Smooth muscle cell (in vitro differentiated cells): ENCODE measurements around the gene PTCSC3. TPM values are rescaled to one million over a fixed set of nuclear protein-coding genes. Genes with fewer than 3 reads are reported as not detected.

Source experiments
- DNase-seq: peaks from one replicate; lab custom pipeline; 2025; ENCODE audit not compliant: unreplicated experiment; lab: John Stamatoyannopoulos, UW
- H2AFZ ChIP-seq: fragments of 200-600 bp; sonication (generic); 2 replicates; pipeline ENCODE4 v1.6.0; 2016; ENCODE audit warnings: antibody characterized with exemption, low read depth, mild to moderate bottlenecking
- H3F3A ChIP-seq: fragments of 200-600 bp; sonication (generic); 2 replicates; pipeline ENCODE4 v1.6.0; 2017; ENCODE audit warnings: antibody characterized with exemption, low read depth
- H3K27ac ChIP-seq: fragments of 200-600 bp; sonication (generic); 2 replicates; pipeline ENCODE4 v1.5.1; 2016; ENCODE audit warnings: low read depth, mild to moderate bottlenecking
- H3K27me3 ChIP-seq: fragments of 200-600 bp; sonication (generic); 2 replicates; pipeline ENCODE4 v1.6.1; 2016; ENCODE audit warnings: low read depth, mild to moderate bottlenecking
- H3K36me3 ChIP-seq: fragments of 200-600 bp; sonication (generic); 2 replicates; pipeline ENCODE4 v1.5.1; 2016; ENCODE audit warnings: low read depth
- H3K4me1 ChIP-seq: fragments of 200-600 bp; sonication (generic); 2 replicates; pipeline ENCODE4 v1.5.1; 2016; ENCODE audit warnings: low read depth
- H3K4me2 ChIP-seq: fragments of 200-600 bp; sonication (generic); 2 replicates; pipeline ENCODE4 v1.6.0; 2016; ENCODE audit warnings: mild to moderate bottlenecking
- H3K4me3 ChIP-seq: fragments of 200-600 bp; sonication (generic); 2 replicates; pipeline ENCODE4 v1.5.1; 2016; ENCODE audit warnings: mild to moderate bottlenecking
- H3K79me2 ChIP-seq: fragments of 200-600 bp; sonication (generic); 2 replicates; pipeline ENCODE4 v1.6.0; 2016; ENCODE audit warnings: low read depth, mild to moderate bottlenecking
- H3K9ac ChIP-seq: fragments of 200-600 bp; sonication (generic); 2 replicates; pipeline ENCODE4 v1.6.0; 2016; ENCODE audit warnings: low read depth
- H3K9me3 ChIP-seq: fragments of 200-600 bp; sonication (generic); replicated peaks from 2 replicates; pipeline ENCODE4 v1.5.1; 2016; ENCODE audit warnings: low read depth
- H4K20me1 ChIP-seq: fragments of 200-600 bp; sonication (generic); 2 replicates; pipeline ENCODE4 v1.6.0; 2016; ENCODE audit warnings: low read depth
- CTCF ChIP-seq: fragments of 200-600 bp; sonication (generic); IDR thresholded peaks from 2 replicates; pipeline ENCODE4 v1.5.1; 2017; ENCODE audit warnings: borderline replicate concordance, mild to moderate bottlenecking, antibody characterized with exemption; ENCODE audit not compliant: insufficient read depth, poor library complexity, severe bottlenecking
- WGBS: methylation state at CpG from one replicate; pipeline ENCODE4 v1.1.7; 2016; ENCODE audit warnings: low lambda C conversion rate; 5-methylcytosine and 5-hydroxymethylcytosine counted together
- polyA plus RNA-seq: library from polyadenylated mRNA; unstranded; fragments of >200 nt; fragmentation: Nextera tagmentation; extraction: Ambion mirVana; gene quantifications from 2 replicates; pipeline ENCODE4 v1.2.1, GENCODE V29; 2016
- total RNA-seq: library from RNA; depleted of rRNA; stranded (reverse); fragments of >200 nt; gene quantifications from 2 replicates; pipeline ENCODE4 v1.2.3, GENCODE V29; 2014

The PTCSC3 gene
- total RNA-seq (not detected in 2 replicates), polyA plus RNA-seq (not detected in 2 replicates)

DNA sequence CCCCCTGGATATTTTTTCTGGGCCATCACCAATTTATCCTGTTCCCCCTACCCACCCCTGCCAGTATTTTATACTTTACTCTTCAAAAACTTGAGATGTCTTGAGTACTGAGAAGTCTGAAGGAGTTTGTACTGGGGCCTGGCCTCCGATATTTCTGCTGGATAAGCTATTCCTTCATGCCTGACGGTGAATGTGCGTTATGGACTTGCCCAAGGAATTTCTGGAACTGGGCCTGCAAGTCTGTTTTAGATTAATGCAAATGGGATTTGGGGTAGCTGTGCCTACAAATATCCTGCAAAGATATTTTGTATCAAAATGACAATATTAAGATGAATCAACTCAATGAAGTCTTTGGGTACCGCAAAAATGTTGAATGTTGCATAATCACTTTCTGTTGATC lies at the start of gene PTCSC3:
PTCSC3 (minus strand) TSS at position 199 of the 400 bp plus-strand sequence.
- Histone ChIP-seq H3K79me2 (no peaks in the 10 kb centered on the region), H2AFZ (no peak within 1 kb of the TSS), H3K36me3 (no peaks in the 10 kb centered on the region), H4K20me1 (no peaks in the 10 kb centered on the region), H3K4me3 (no peak within 1 kb of the TSS), H3F3A (no peaks in the 10 kb centered on the region), H3K4me1 (no peaks in the 10 kb centered on the region), H3K27ac (no peak within 1 kb of the TSS), H3K27me3 (no peaks in the 10 kb centered on the region), H3K9ac (no peak within 1 kb of the TSS), H3K4me2 (no peak within 1 kb of the TSS), H3K9me3 (no peaks in the 10 kb centered on the region)
- DNase-seq = no peak
- TF ChIP-seq CTCF = no peak
- 87% methylated on average over 4 of the region's 4 CpGs for WGBS

GRCh38 chr14:36226164-36226563 lies 49.6 kb upstream of the PTCSC3 start:
- Histone ChIP-seq H3K9ac (no peak overlapping the region), H3K27ac (no peak overlapping the region), H3K27me3 (no peaks in the 10 kb centered on the region), H3K79me2 (no peaks in the 10 kb centered on the region), H2AFZ (no peak overlapping the region), H3K4me1 (peaks cover 20% of the 10 kb centered on the region), H4K20me1 (no peaks in the 10 kb centered on the region), H3K9me3 (no peaks in the 10 kb centered on the region), H3F3A (no peaks in the 10 kb centered on the region), H3K4me2 (no peak overlapping the region), H3K36me3 (no peaks in the 10 kb centered on the region), H3K4me3 (no peak overlapping the region)
- WGBS = 80% methylated on average over 1 of the region's 1 CpG
- no peak for DNase-seq
- no peak for TF ChIP-seq CTCF

- H3K4me2 ChIP-seq = no peak overlapping the region
- DNase-seq = no peak
- no peak for TF ChIP-seq CTCF
- no peak overlapping the region for H3K27ac ChIP-seq
- no peaks in the 10 kb centered on the region for H3K36me3 ChIP-seq
- H3F3A ChIP-seq = no peaks in the 10 kb centered on the region
- H3K9ac ChIP-seq = no peak overlapping the region
- no peaks in the 10 kb centered on the region for H3K79me2 ChIP-seq
- H3K27me3 ChIP-seq = no peaks in the 10 kb centered on the region
- no peaks in the 10 kb centered on the region for H4K20me1 ChIP-seq
- H3K4me3 ChIP-seq = no peak overlapping the region
- H3K4me1 ChIP-seq = peaks cover 34% of the 10 kb centered on the region
- WGBS = 70% methylated on average over 9 of the region's 9 CpGs
- H2AFZ ChIP-seq = no peak overlapping the region
- H3K9me3 ChIP-seq = no peaks in the 10 kb centered on the region
Measured at GRCh38 chr14:36224176-36224575, 47.7 kb upstream of the PTCSC3 start.

GRCh38 chr14:36223558-36223957 lies 47.0 kb upstream of the PTCSC3 start:
- no peak overlapping the region for H3K27ac ChIP-seq
- no peak overlapping the region for H3K4me3 ChIP-seq
- no peaks in the 10 kb centered on the region for H3K36me3 ChIP-seq
- H3K27me3 ChIP-seq = no peaks in the 10 kb centered on the region
- no peaks in the 10 kb centered on the region for H3K79me2 ChIP-seq
- no peak overlapping the region for H3K9ac ChIP-seq
- no peaks in the 10 kb centered on the region for H4K20me1 ChIP-seq
- TF ChIP-seq CTCF = no peak
- DNase-seq = no peak
- WGBS = 84% methylated on average over 3 of the region's 3 CpGs
- no peaks in the 10 kb centered on the region for H3K9me3 ChIP-seq
- no peak overlapping the region for H2AFZ ChIP-seq
- H3K4me2 ChIP-seq = no peak overlapping the region
- peaks cover 34% of the 10 kb centered on the region for H3K4me1 ChIP-seq
- H3F3A ChIP-seq = no peaks in the 10 kb centered on the region
